ENCODE measurements around the gene NCBP2L. TPM values are rescaled to one million over a fixed set of nuclear protein-coding genes. Genes with fewer than 3 reads are reported as not detected.

NCBP2L gene
- total RNA-seq, 2 experiments from 2014 or later, result not detected

DNA sequence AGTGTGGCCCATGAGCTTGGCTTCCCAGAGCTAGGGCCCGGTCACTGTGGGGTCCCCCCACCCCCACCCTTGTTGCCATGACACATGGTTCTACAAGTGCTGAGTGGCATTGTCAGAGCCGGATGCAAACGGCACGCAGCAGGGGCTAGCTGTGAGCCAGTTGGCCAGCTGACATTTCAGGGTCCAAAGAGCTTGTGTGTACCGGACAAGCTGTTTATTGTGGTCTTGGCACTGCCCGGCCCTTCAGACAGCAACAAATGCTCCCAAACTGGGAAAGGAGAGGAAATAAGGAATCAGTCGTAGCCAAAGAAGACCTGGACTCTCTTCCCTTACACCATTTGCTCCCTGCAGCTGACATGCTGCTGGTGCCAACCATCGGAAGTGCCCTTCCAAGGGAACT, 38.8 kb upstream of the NCBP2L start:
- no peak overlapping the region for H3K4me2 ChIP-seq (ENCODE audit: low read length)
- H2AFZ ChIP-seq (ENCODE audit: low read length), result no peak overlapping the region
- no peaks in the 10 kb centered on the region for H3K4me1 ChIP-seq (ENCODE audit: insufficient read depth, low read length, poor library complexity, severe bottlenecking)
- POLR2A ChIA-PET, result no interaction called here
- H4K20me1 ChIP-seq (ENCODE audit: insufficient read depth, low read length), result no peaks in the 10 kb centered on the region
- H3K4me3 ChIP-seq (ENCODE audit: low read depth, low read length, poor library complexity, severe bottlenecking), result no peak overlapping the region
- H3K79me2 ChIP-seq (ENCODE audit: insufficient read depth, low read depth, low read length), result no peaks in the 10 kb centered on the region
- TF ChIP-seq, protein P1, sequence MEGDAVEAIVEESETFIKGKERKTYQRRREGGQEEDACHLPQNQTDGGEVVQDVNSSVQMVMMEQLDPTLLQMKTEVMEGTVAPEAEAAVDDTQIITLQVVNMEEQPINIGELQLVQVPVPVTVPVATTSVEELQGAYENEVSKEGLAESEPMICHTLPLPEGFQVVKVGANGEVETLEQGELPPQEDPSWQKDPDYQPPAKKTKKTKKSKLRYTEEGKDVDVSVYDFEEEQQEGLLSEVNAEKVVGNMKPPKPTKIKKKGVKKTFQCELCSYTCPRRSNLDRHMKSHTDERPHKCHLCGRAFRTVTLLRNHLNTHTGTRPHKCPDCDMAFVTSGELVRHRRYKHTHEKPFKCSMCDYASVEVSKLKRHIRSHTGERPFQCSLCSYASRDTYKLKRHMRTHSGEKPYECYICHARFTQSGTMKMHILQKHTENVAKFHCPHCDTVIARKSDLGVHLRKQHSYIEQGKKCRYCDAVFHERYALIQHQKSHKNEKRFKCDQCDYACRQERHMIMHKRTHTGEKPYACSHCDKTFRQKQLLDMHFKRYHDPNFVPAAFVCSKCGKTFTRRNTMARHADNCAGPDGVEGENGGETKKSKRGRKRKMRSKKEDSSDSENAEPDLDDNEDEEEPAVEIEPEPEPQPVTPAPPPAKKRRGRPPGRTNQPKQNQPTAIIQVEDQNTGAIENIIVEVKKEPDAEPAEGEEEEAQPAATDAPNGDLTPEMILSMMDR (conservative IDR thresholded peaks at IDR 0.05; ENCODE audit: low read length), result no peak
- no peak for TF ChIP-seq EZH2phosphoT487 (IDR thresholded peaks at IDR 0.05; ENCODE audit: borderline replicate concordance, low read depth, low read length)
- BruUV-seq (replicated peaks), result no TSS peak
- no peak overlapping the region for H3K27ac ChIP-seq (ENCODE audit: low read depth, low read length, poor library complexity, severe bottlenecking)
- H3K9me2 ChIP-seq (ENCODE audit: insufficient read depth, low read length), result no peaks in the 10 kb centered on the region
- intact Hi-C loops (cut with micrococcal nuclease; ENCODE audit: unreplicated experiment), result no loop called here
- no peak for DNase-seq (ENCODE audit: low spot score)
- no peaks in the 10 kb centered on the region for H3K9me3 ChIP-seq (ENCODE audit: low read length)
- CTCF ChIA-PET (ENCODE audit: unreplicated experiment), result no interaction called here
- no peaks in the 10 kb centered on the region for H3K36me3 ChIP-seq (ENCODE audit: insufficient read depth, low read length)

DNA sequence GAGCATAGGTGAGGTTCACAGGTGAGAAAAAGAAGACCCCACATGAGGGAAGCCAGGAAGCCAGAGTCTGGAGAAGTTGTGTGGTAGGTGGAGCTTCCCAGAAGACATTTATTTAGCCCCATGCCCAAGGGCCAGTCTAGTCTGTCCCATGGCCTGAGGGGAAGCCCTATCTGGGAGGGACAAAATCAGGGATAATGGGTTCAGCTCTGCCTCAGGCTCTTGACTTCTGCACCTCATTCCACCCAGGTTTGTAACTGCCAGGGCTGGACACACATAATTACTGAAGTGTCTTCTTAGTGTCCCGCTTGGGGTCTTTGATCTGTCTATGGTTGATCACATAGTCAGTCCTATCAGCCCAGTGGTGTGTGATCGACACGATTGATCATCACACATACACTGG, 38.0 kb upstream of the NCBP2L start:
- H3K36me3 ChIP-seq (ENCODE audit: insufficient read depth, low read length), result no peaks in the 10 kb centered on the region
- no peak overlapping the region for H2AFZ ChIP-seq (ENCODE audit: low read length)
- no TSS peak for BruUV-seq (replicated peaks)
- TF ChIP-seq, protein P1 (conservative IDR thresholded peaks at IDR 0.05; ENCODE audit: low read length), result no peak
- TF ChIP-seq EZH2phosphoT487 (IDR thresholded peaks at IDR 0.05; ENCODE audit: borderline replicate concordance, low read depth, low read length), result no peak
- no peaks in the 10 kb centered on the region for H3K4me1 ChIP-seq (ENCODE audit: insufficient read depth, low read length, poor library complexity, severe bottlenecking)
- no peaks in the 10 kb centered on the region for H3K9me3 ChIP-seq (ENCODE audit: low read length)
- ChIA-PET CTCF (ENCODE audit: unreplicated experiment) (no interaction called here), POLR2A (no interaction called here)
- no peaks in the 10 kb centered on the region for H3K79me2 ChIP-seq (ENCODE audit: insufficient read depth, low read depth, low read length)
- no peak overlapping the region for H3K4me3 ChIP-seq (ENCODE audit: low read depth, low read length, poor library complexity, severe bottlenecking)
- no peak for DNase-seq (ENCODE audit: low spot score)
- no peaks in the 10 kb centered on the region for H4K20me1 ChIP-seq (ENCODE audit: insufficient read depth, low read length)
- no peaks in the 10 kb centered on the region for H3K9me2 ChIP-seq (ENCODE audit: insufficient read depth, low read length)
- no peak overlapping the region for H3K27ac ChIP-seq (ENCODE audit: low read depth, low read length, poor library complexity, severe bottlenecking)
- no peak overlapping the region for H3K4me2 ChIP-seq (ENCODE audit: low read length)
- intact Hi-C loops (cut with micrococcal nuclease; ENCODE audit: unreplicated experiment), result no loop called here

DNA sequence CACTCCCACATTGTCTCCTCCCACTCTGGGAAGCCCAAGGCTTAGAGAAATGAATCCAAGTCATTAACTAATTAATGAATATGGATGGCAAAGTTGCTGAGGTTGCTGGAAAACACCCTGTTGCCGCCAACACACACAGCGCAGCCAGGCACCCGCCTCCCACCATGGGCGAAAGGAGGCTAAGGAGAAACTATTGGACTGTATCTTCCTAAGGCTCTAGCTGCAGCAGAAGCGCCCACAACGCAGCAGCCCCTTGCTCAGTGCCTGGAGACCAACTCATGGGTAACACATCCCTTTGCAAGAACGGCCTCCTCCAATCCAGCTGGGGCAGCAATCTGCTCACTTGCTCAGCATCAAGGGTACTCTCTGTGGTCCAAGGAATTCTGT, 36.1 kb upstream of the NCBP2L start:
- H3K4me3 ChIP-seq (ENCODE audit: low read depth, low read length, poor library complexity, severe bottlenecking), result no peak overlapping the region
- H3K27ac ChIP-seq (ENCODE audit: low read depth, low read length, poor library complexity, severe bottlenecking), result no peak overlapping the region
- TF ChIP-seq, protein P1 (conservative IDR thresholded peaks at IDR 0.05; ENCODE audit: low read length), result no peak
- TF ChIP-seq EZH2phosphoT487 (IDR thresholded peaks at IDR 0.05; ENCODE audit: borderline replicate concordance, low read depth, low read length), result no peak

More for the DNA sequence above, 36.1 kb upstream of the NCBP2L start:
- Histone ChIP-seq H3K4me1 (ENCODE audit: insufficient read depth, low read length, poor library complexity, severe bottlenecking) (no peaks in the 10 kb centered on the region), H4K20me1 (ENCODE audit: insufficient read depth, low read length) (no peaks in the 10 kb centered on the region), H3K9me3 (ENCODE audit: low read length) (no peaks in the 10 kb centered on the region), H3K36me3 (ENCODE audit: insufficient read depth, low read length) (no peaks in the 10 kb centered on the region), H3K79me2 (ENCODE audit: insufficient read depth, low read depth, low read length) (no peaks in the 10 kb centered on the region), H2AFZ (ENCODE audit: low read length) (no peak overlapping the region), H3K4me2 (ENCODE audit: low read length) (no peak overlapping the region), H3K9me2 (ENCODE audit: insufficient read depth, low read length) (no peaks in the 10 kb centered on the region)
- no peak for DNase-seq (ENCODE audit: low spot score)
- ChIA-PET CTCF (ENCODE audit: unreplicated experiment) (no interaction called here), POLR2A (no interaction called here)
- no TSS peak for BruUV-seq (replicated peaks)
- intact Hi-C loops (cut with micrococcal nuclease; ENCODE audit: unreplicated experiment), result no loop called here
